HepG2 (cell line): ENCODE data around the gene PPP1R27. TPM values are rescaled to one million over a fixed set of nuclear protein-coding genes. Genes with fewer than 3 reads are reported as not detected.
A peak's percentile ranks its signal among the peaks of the same experiment; 100 is the strongest.

Experiments used
- ATAC-seq: fragments of 200-7000 bp; cut with Tn5 transposase; 3 replicates; pipeline ENCODE4 v1.9.1; 2020; ENCODE audit warnings: mild to moderate bottlenecking, moderate library complexity
- BruUV-seq: library from RNA; stranded (reverse); fragments of 400-500 nt; replicated peaks from 2 replicates; lab custom pipeline; 2021; lab: Mats Ljungman, UMichigan
- CTCF ChIA-PET: fragments of 300-600 bp; formaldehyde crosslinking; extraction: SDS; loops from one replicate; lab custom pipeline; 2021; ENCODE audit warnings: low total read pairs, inconsistent platforms, low intra/inter-chr PET ratio; lab: Yijun Ruan, JAX
- POLR2A ChIA-PET: fragments of 350-600 bp; sonication (Branson Sonifier 250); formaldehyde crosslinking; loops from one replicate; lab custom pipeline; 2020; ENCODE audit warnings: antibody characterized with exemption, inconsistent platforms; lab: Yijun Ruan, JAX
- DNase-seq: peaks from one replicate; pipeline ENCODE4 v3.0.0-alpha.2; 2015; ENCODE audit warnings: low spot score
- FAIRE-seq: peaks from 3 replicates; lab custom pipeline; 2011; peaks lifted over from hg19 to GRCh38; lab: Jason Lieb, UNC
- H2AFZ ChIP-seq: one replicate; pipeline ENCODE4 v1.6.1; 2011; ENCODE audit warnings: low read length, inconsistent platforms
- H3K27ac ChIP-seq: fragments of 300-600 bp; 3 replicates; pipeline ENCODE4 v1.8.0; 2011; ENCODE audit warnings: mixed run types, mild to moderate bottlenecking, mixed read lengths, low read length, inconsistent platforms; ENCODE audit not compliant: insufficient read depth; ENCODE audit errors: extremely low read length
- H3K27me3 ChIP-seq, 2 experiments: fragments of 200-600 bp in 1 of 2; 2 replicates in 1 of 2; 3 replicates in 1 of 2; pipeline versions ENCODE4 v1.6.0 to v1.8.0; 2011; ENCODE audit warnings: low read length in 2 of 2, mild to moderate bottlenecking in 2 of 2, moderate library complexity in 2 of 2, inconsistent platforms in 1 of 2; ENCODE audit not compliant: insufficient read depth in 2 of 2, control insufficient read depth in 1 of 2
- H3K36me3 ChIP-seq, 2 experiments: fragments of 200-600 bp in 1 of 2; replicated peaks in 1 of 2; 2 replicates in 1 of 2; 3 replicates in 1 of 2; pipeline versions ENCODE4 v1.5.1 to v1.8.0; 2011; ENCODE audit warnings: low read length in 2 of 2, inconsistent platforms in 1 of 2; ENCODE audit not compliant: insufficient read depth in 2 of 2, control insufficient read depth in 1 of 2
- H3K4me1 ChIP-seq: 2 replicates; pipeline ENCODE4 v1.5.1; 2012; ENCODE audit warnings: low read length, inconsistent platforms; ENCODE audit not compliant: insufficient read depth
- H3K4me2 ChIP-seq: 2 replicates; pipeline ENCODE4 v1.6.0; 2011; ENCODE audit warnings: low read depth, low read length, inconsistent platforms
- H3K4me3 ChIP-seq, 3 experiments: fragments of 200-600 bp in 1 of 3; sonication (generic), shearing (Covaris generic) in 1 of 3; replicated peaks in 1 of 3; 2 replicates each; pipeline ENCODE4 v1.5.1; 2011 to 2016; ENCODE audit warnings: low read length in 3 of 3, inconsistent platforms in 2 of 3, low read depth in 2 of 3, mild to moderate bottlenecking in 2 of 3, control low read depth in 1 of 3, mixed read lengths in 1 of 3; ENCODE audit not compliant: insufficient read depth in 1 of 3
- H3K79me2 ChIP-seq: one replicate; pipeline ENCODE4 v1.6.1; 2011; ENCODE audit warnings: low read length, inconsistent platforms; ENCODE audit not compliant: insufficient read depth
- H3K9ac ChIP-seq: 2 replicates; pipeline ENCODE4 v1.6.0; 2011; ENCODE audit warnings: mild to moderate bottlenecking, low read depth, low read length, inconsistent platforms; ENCODE audit not compliant: insufficient read depth
- H3K9me3 ChIP-seq: 2 replicates; pipeline ENCODE4 v1.5.1; 2012; ENCODE audit warnings: mild to moderate bottlenecking, low read length
- H4K20me1 ChIP-seq: 2 replicates; pipeline ENCODE4 v1.6.0; 2011; ENCODE audit warnings: inconsistent platforms, mild to moderate bottlenecking, low read length, moderate library complexity; ENCODE audit not compliant: insufficient read depth
- AGO2 ChIP-seq: fragments of 200-400 bp; formaldehyde crosslinking; optimal IDR thresholded peaks from 2 replicates; pipeline ENCODE3; 2017; ENCODE audit warnings: mild to moderate bottlenecking, low read depth, low read length, moderate library complexity
- HMGA1 ChIP-seq: sonication (generic); formaldehyde crosslinking; conservative IDR thresholded peaks from 2 replicates; pipeline ENCODE4 v1.4.0; 2020; ENCODE audit warnings: missing genetic modification reagents
- HNRNPL ChIP-seq: fragments of 200-400 bp; formaldehyde crosslinking; IDR thresholded peaks from 2 replicates; pipeline ENCODE4 v1.6.1; 2017; ENCODE audit warnings: mild to moderate bottlenecking, low read depth, low read length
- NR2F1 ChIP-seq, 2 experiments: fragments of 450-650 bp in 1 of 2; formaldehyde crosslinking in 1 of 2; IDR thresholded peaks; 2 replicates each; pipeline versions ENCODE4 v1.5.0 to v1.6.1; 2016 to 2020; ENCODE audit warnings: mild to moderate bottlenecking in 1 of 2, missing compliant biosample characterization in 1 of 2, missing genetic modification reagents in 1 of 2, moderate library complexity in 1 of 2
- POLR2A ChIP-seq, 2 experiments: IDR thresholded peaks; 2 replicates each; pipeline ENCODE4 v1.6.1; 2011; ENCODE audit warnings: low read depth in 2 of 2, low read length in 2 of 2, mild to moderate bottlenecking in 1 of 2, moderate library complexity in 1 of 2; ENCODE audit not compliant: insufficient read depth in 1 of 2
- POLR2G ChIP-seq: fragments of 200-400 bp; formaldehyde crosslinking; IDR thresholded peaks from 2 replicates; pipeline ENCODE4 v1.6.1; 2018; ENCODE audit warnings: mild to moderate bottlenecking, low read depth, low read length, moderate library complexity
- RAD21 ChIP-seq: fragments of 450-650 bp; formaldehyde crosslinking; IDR thresholded peaks from 2 replicates; pipeline ENCODE4 v1.5.0; 2020; ENCODE audit warnings: mild to moderate bottlenecking
- RBFOX2 ChIP-seq: fragments of 200-400 bp; formaldehyde crosslinking; IDR thresholded peaks from 2 replicates; pipeline ENCODE4 v1.6.1; 2017; ENCODE audit warnings: low read depth, mild to moderate bottlenecking, low read length
- RFX3 ChIP-seq: IDR thresholded peaks from 2 replicates; pipeline ENCODE4 v1.6.1; 2016; ENCODE audit warnings: missing biosample characterization, missing genetic modification reagents
- ZNF747 ChIP-seq: sonication (generic); formaldehyde crosslinking; IDR thresholded peaks from 2 replicates; pipeline ENCODE4 v1.8.1; 2023; ENCODE audit warnings: missing genetic modification reagents, mild to moderate bottlenecking, borderline replicate concordance
- WGBS: methylation state at CpG from one replicate; pipeline ENCODE4 v1.1.6; 2017; ENCODE audit warnings: low lambda C conversion rate; 5-methylcytosine and 5-hydroxymethylcytosine counted together
- in situ Hi-C: cut with HindIII; loops from 2 replicates; pipeline ENCODE4 v1.10.0; 2017; ENCODE audit warnings: low pct_unique_long_range_greater_than_20kb; ENCODE audit not compliant: extremely low pct_ligation_motif_present
- intact Hi-C: fragments of 100-400 bp; cut with micrococcal nuclease; formaldehyde crosslinking; loops from one replicate; pipeline ENCODE4 v1.10.0; 2022; ENCODE audit not compliant: unreplicated experiment
- polyA plus RNA-seq, 8 experiments: library from polyadenylated mRNA; depleted of rRNA in 3 of 8; stranded (reverse) in 7 of 8; unstranded in 1 of 8; fragments of >200 nt; fragmentation: Illumina TruSeq in 4 of 8; extraction: Trizol in 4 of 8; gene quantifications; 2 replicates each; pipeline versions ENCODE4 v1.2.1 to v1.2.3, GENCODE V29; 2011 to 2016; ENCODE audit warnings: low read depth in 4 of 8, missing spikeins in 1 of 8, mixed read lengths in 1 of 8; ENCODE audit not compliant: insufficient read depth in 1 of 8
- total RNA-seq, 5 experiments: library from RNA; depleted of rRNA; stranded (reverse); fragments of >200 nt; fragmentation: Illumina TruSeq; extraction: Trizol; gene quantifications; 2 replicates each; pipeline ENCODE4 v1.2.3, GENCODE V29; 2016; ENCODE audit warnings: low read depth in 1 of 5

The PPP1R27 gene
- total and polyA plus RNA-seq, 2 of the 13 experiments (the other 11 are each of a cell fraction or from before 2014, with no cell fraction given): 0.17 to 1.00 TPM

DNA sequence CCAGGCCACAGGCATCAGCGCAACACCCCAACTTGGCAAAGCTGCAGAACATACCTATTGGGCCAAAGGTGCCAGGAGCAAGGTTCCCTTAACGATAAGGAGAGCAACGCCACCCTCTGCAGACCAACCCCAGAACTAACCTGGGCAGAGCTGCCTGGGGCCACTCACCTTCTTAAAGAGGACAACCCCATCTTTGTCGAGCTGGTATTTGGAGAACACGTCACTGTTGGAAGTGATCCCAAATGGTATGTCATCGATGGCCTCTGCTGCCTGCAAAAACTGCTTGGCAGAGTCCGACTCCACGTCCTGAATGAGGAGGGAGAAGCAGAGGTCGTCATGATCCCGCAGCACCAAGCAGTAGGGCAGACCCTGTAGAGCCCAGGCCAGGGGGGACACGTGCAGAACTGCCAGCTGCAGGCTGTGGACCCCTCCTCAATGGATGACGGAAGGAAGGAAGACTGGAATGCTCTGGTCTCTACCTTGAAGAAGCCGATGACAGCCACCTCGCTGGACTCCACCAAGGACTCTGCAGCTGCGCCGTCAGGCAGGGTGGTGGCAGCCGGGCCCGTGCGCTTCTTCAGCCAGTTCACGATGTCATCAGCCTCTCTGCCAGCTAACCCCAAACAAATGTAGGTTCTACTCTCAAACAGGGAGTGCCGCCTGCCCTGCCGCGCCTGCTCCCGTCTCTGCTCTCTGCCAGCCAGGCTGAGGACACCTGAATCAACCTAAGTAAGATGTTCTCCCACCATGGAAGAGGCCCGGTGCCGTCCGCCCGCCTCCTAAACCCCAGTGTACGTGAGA, 20.3 kb upstream of the PPP1R27 start (continued):
- no peak for TF ChIP-seq RFX3 (CRISPR knock-in tag)
- TF ChIP-seq, all 625 proteins: peak for 17

DNA sequence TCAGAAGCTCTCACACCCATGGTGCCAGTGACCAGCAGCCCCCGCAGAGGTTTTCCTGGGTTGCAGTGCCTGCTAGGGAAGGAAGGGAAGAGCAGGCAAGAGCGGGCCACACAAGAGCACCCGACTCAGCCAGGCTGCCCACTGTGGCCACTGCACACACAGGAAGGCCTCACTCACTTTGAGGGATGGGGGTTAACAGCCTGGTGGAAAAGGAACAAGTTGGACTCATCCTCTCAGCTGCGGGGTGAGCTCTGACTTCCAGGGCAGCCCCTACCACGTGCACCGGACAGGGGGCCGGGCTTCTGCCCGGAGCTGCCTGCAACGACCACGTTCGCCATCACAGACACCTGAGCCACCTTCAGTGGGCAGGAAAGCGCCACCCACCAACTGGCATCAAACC, 17.4 kb upstream of the PPP1R27 start:
- Histone ChIP-seq H3K27me3 (no peaks in the 10 kb centered on the region), H3K4me2 (no peak overlapping the region), H3K36me3 (peaks cover 39 to 70% of the 10 kb centered on the region in 2 experiments), H3K27ac (no peak overlapping the region), H3K4me1 (peaks cover 36% of the 10 kb centered on the region), H3K4me3 (no peak overlapping the region), H3K9ac (no peak overlapping the region), H3K79me2 (peaks cover 34% of the 10 kb centered on the region), H2AFZ (no peak overlapping the region), H3K9me3 (no peaks in the 10 kb centered on the region), H4K20me1 (peaks cover 7% of the 10 kb centered on the region; the same call in 1 of the 2 replicates)
- DNase-seq (no peak), FAIRE-seq (no peak), ATAC-seq (peak; percentile 6; the same call in 2 of the 3 replicates)
- ChIA-PET CTCF (no interaction called here), POLR2A (interaction anchor here (1.1 to 4.0 kb wide), 6 partner anchors 9 to 168 kb away, joined by 3 to 17 read pairs (median 4); partner anchors contain the start of genes ARL16, HGS, MCRIP1 and P4HB)
- WGBS: 100% methylated on average over 6 of the region's 12 CpGs
- TF ChIP-seq RBFOX2 (peak; percentile 66), RAD21 (CRISPR knock-in tag) (0 out of 2 replicates have a peak, but pooled peaks have one; percentile 2), HNRNPL (0 out of 2 replicates have a peak, but pooled peaks have one; percentile 23), AGO2 (peak; percentile 71), HMGA1 (CRISPR knock-in tag) (no peak), ZNF747 (CRISPR knock-in tag) (0 out of 2 replicates have a peak, but pooled peaks have one; percentile 30), POLR2A (IDR thresholded peaks at IDR 0.05; ENCODE audit: insufficient read depth in 1 of 2, low read depth in 2 of 2, low read length in 2 of 2) (peak in 1 of 2 experiments; percentile 39; a peak in 2 of 4 replicates), POLR2G (peak; percentile 57), NR2F1 (CRISPR knock-in tag; IDR thresholded peaks at IDR 0.05) (no peak)
- in situ Hi-C loops: no loop called here
- intact Hi-C loops: no loop called here
- BruUV-seq: no TSS peak
